OCI-LY3 (cell line): Measurements from ENCODE around the gene NUBPL.

Experiments used
- EZH2phosphoT487 ChIP-seq: fragments of 200-600 bp; shearing (Covaris generic); IDR thresholded peaks from 2 replicates; pipeline ENCODE4 v1.6.1; 2018; ENCODE audit warnings: antibody characterized with exemption, mixed run types, low read depth
- TF ChIP-seq, protein P1 (sequence below): fragments of 200-600, 300-600 bp; sonication (generic); IDR thresholded peaks from 2 replicates; pipeline ENCODE4 v1.5.1; 2014; ENCODE audit warnings: antibody characterized with exemption, low read length, low read depth

DNA sequence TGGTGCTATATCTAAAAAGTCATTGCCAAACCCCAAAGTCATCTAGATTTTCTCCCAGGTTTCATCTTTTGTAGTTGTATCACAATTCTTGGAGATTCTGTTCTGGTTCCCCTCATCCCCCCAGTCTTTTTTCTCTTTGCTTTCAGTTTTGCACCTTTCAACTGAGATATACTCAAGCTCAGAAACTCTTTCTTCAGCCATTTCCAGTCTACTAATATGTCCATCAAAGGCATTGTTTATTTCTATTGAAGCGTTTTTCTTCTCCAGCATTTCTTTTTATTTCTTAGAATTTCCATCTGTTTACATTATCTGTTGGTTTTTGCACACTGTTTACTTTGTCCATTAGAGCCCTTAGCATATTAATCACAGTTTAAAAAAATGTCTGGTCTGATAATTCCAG, 179.5 kb downstream of the NUBPL start:
- TF ChIP-seq, protein P1, sequence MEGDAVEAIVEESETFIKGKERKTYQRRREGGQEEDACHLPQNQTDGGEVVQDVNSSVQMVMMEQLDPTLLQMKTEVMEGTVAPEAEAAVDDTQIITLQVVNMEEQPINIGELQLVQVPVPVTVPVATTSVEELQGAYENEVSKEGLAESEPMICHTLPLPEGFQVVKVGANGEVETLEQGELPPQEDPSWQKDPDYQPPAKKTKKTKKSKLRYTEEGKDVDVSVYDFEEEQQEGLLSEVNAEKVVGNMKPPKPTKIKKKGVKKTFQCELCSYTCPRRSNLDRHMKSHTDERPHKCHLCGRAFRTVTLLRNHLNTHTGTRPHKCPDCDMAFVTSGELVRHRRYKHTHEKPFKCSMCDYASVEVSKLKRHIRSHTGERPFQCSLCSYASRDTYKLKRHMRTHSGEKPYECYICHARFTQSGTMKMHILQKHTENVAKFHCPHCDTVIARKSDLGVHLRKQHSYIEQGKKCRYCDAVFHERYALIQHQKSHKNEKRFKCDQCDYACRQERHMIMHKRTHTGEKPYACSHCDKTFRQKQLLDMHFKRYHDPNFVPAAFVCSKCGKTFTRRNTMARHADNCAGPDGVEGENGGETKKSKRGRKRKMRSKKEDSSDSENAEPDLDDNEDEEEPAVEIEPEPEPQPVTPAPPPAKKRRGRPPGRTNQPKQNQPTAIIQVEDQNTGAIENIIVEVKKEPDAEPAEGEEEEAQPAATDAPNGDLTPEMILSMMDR, result no peak
- TF ChIP-seq EZH2phosphoT487, result no peak
